ENCODE results near the gene SMIM5.

The SMIM5 gene

GRCh38 chr17:75649687-75650086 lies 16.5 kb downstream of the SMIM5 start:
- 95 to 96% methylated on average over 6 of the region's 6 CpGs for WGBS, 2 experiments
- Histone ChIP-seq H3K4me3 (ENCODE audit: insufficient read depth, low read depth, low read length) (no peak overlapping the region), H3K27ac (ENCODE audit: insufficient read depth, low read depth, low read length, poor library complexity, severe bottlenecking) (no peak overlapping the region), H3K4me1 (ENCODE audit: control insufficient read depth, insufficient read depth, low read length) (no peaks in the 10 kb centered on the region), H3K9me3 (ENCODE audit: control insufficient read depth, low read length) (no peaks in the 10 kb centered on the region), H3K36me3 (ENCODE audit: control insufficient read depth, insufficient read depth, low read length) (peaks cover 8% of the 10 kb centered on the region), H3K27me3 (ENCODE audit: control insufficient read depth, insufficient read depth, low read length, poor library complexity, severe bottlenecking) (no peaks in the 10 kb centered on the region)

DNA sequence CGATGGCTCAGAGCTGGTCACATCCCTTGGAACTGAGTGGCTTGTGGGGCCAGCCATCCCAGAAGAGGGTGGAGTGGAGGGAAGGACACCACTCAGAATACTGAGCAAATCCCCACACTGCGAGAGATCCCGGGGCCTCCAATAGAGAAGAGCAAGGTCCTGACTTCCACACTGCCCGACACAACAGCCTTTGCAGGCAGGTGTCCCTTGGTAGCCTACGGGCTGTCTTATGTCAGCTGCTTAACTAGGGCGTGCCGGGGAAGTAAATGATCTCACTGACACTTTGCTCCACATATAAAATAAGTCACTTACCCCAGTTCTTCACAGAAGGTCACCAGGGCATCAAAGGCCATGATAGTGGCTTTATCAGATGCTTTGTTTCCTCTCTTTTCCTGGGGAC lies 17.6 kb downstream of the SMIM5 start:
- Histone ChIP-seq H3K36me3 (ENCODE audit: control insufficient read depth, insufficient read depth, low read length) (peaks cover 11% of the 10 kb centered on the region), H3K9me3 (ENCODE audit: control insufficient read depth, low read length) (no peaks in the 10 kb centered on the region), H3K4me3 (ENCODE audit: insufficient read depth, low read depth, low read length) (no peak overlapping the region), H3K4me1 (ENCODE audit: control insufficient read depth, insufficient read depth, low read length) (no peaks in the 10 kb centered on the region), H3K27me3 (ENCODE audit: control insufficient read depth, insufficient read depth, low read length, poor library complexity, severe bottlenecking) (no peaks in the 10 kb centered on the region), H3K27ac (ENCODE audit: insufficient read depth, low read depth, low read length, poor library complexity, severe bottlenecking) (no peak overlapping the region)
- 96 to 97% methylated on average over 7 of the region's 7 CpGs for WGBS, 2 experiments

DNA sequence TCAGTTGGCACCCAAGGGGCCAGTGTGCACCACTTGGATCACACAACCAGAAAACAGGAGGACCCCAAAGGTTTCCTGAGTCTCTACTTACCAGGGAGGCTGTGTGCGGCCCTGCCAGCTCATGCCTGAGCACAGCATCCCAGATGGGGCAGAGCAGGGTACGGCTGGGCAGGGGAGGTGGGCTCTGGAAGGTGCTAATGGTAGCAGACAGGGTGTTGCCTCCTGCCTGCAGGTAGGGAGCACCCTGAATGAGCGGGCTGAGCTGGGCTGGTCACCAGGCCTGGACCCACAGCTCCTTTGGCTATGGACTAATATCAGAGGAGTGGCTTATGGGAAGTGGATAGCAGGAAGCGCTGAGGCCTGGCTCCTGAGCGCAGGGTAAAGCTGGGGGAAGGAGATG lies 19.1 kb downstream of the SMIM5 start:
- no peaks in the 10 kb centered on the region for H3K9me3 ChIP-seq (ENCODE audit: control insufficient read depth, low read length)
- H3K27ac ChIP-seq (ENCODE audit: insufficient read depth, low read depth, low read length, poor library complexity, severe bottlenecking): no peak overlapping the region
- WGBS, 2 experiments: 96 to 97% methylated on average over 5 of the region's 5 CpGs
- H3K36me3 ChIP-seq (ENCODE audit: control insufficient read depth, insufficient read depth, low read length): peaks cover 15% of the 10 kb centered on the region
- H3K4me3 ChIP-seq (ENCODE audit: insufficient read depth, low read depth, low read length): no peak overlapping the region
- no peaks in the 10 kb centered on the region for H3K4me1 ChIP-seq (ENCODE audit: control insufficient read depth, insufficient read depth, low read length)
- no peaks in the 10 kb centered on the region for H3K27me3 ChIP-seq (ENCODE audit: control insufficient read depth, insufficient read depth, low read length, poor library complexity, severe bottlenecking)

- H3K27ac ChIP-seq (ENCODE audit: insufficient read depth, low read depth, low read length, poor library complexity, severe bottlenecking): no peak overlapping the region
- no peak overlapping the region for H3K4me3 ChIP-seq (ENCODE audit: insufficient read depth, low read depth, low read length)
- no peaks in the 10 kb centered on the region for H3K4me1 ChIP-seq (ENCODE audit: control insufficient read depth, insufficient read depth, low read length)
- peaks cover 18% of the 10 kb centered on the region for H3K36me3 ChIP-seq (ENCODE audit: control insufficient read depth, insufficient read depth, low read length)
- 57 to 63% methylated on average over 5 of the region's 6 CpGs for WGBS, 2 experiments
- H3K27me3 ChIP-seq (ENCODE audit: control insufficient read depth, insufficient read depth, low read length, poor library complexity, severe bottlenecking): no peaks in the 10 kb centered on the region
- no peaks in the 10 kb centered on the region for H3K9me3 ChIP-seq (ENCODE audit: control insufficient read depth, low read length)
Measured at GRCh38 chr17:75652934-75653549, 19.8 kb downstream of the SMIM5 start.

- H3K4me3 ChIP-seq (ENCODE audit: insufficient read depth, low read depth, low read length): no peak overlapping the region
- H3K27ac ChIP-seq (ENCODE audit: insufficient read depth, low read depth, low read length, poor library complexity, severe bottlenecking): no peak overlapping the region
- H3K36me3 ChIP-seq (ENCODE audit: control insufficient read depth, insufficient read depth, low read length): peaks cover 18% of the 10 kb centered on the region
- no peaks in the 10 kb centered on the region for H3K4me1 ChIP-seq (ENCODE audit: control insufficient read depth, insufficient read depth, low read length)
- 93% methylated on average over 2 of the region's 2 CpGs for WGBS, 2 experiments
- no peaks in the 10 kb centered on the region for H3K9me3 ChIP-seq (ENCODE audit: control insufficient read depth, low read length)
- no peaks in the 10 kb centered on the region for H3K27me3 ChIP-seq (ENCODE audit: control insufficient read depth, insufficient read depth, low read length, poor library complexity, severe bottlenecking)
Measured at GRCh38 chr17:75654176-75654575, 20.9 kb downstream of the SMIM5 start.

DNA sequence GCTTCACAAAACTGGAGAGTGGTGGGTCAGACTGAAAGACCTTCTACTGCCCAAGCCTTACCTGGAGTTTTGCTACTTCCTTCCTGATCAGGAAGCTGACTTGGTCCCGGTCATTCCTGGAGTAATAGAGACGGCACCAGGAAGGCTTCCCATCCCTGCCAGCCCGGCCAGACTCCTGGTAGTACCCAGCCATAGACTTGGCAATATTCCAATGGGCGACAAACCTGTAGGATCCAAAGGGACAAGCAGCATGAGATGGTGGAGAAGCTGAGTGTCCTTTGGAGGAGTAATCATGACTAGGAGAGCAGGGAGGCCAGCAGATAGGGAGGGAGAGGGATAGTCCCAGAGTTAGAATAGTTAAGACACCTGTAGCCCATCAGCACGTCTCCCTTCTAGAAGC lies 25.0 kb downstream of the SMIM5 start:
- H3K27ac ChIP-seq (ENCODE audit: insufficient read depth, low read depth, low read length, poor library complexity, severe bottlenecking): no peak overlapping the region
- H3K4me1 ChIP-seq (ENCODE audit: control insufficient read depth, insufficient read depth, low read length): no peaks in the 10 kb centered on the region
- no peaks in the 10 kb centered on the region for H3K9me3 ChIP-seq (ENCODE audit: control insufficient read depth, low read length)
- no peaks in the 10 kb centered on the region for H3K27me3 ChIP-seq (ENCODE audit: control insufficient read depth, insufficient read depth, low read length, poor library complexity, severe bottlenecking)
- peaks cover 27% of the 10 kb centered on the region for H3K36me3 ChIP-seq (ENCODE audit: control insufficient read depth, insufficient read depth, low read length)
- no peak overlapping the region for H3K4me3 ChIP-seq (ENCODE audit: insufficient read depth, low read depth, low read length)
- 93 to 98% methylated on average over 5 of the region's 5 CpGs for WGBS, 2 experiments

DNA sequence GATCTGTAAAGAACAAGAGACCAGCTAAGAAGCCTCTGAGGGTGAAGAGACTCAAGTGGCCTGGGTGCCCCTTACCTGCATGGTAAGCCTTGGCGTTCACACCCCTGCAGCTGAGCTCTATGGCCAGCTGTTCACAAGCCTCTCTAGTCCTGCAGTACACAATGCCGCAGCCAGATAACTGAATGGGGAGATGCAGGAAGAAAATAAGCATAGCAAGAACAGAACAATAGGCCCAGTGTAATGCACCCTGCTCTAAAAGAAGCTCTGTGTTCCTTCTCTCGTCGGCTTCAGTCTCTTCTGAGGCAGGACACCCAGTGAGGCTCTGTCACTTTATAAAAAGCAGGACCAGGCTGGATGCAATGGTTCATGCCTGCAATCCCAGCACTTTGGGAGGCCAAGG lies 28.3 kb downstream of the SMIM5 start:
- H3K4me3 ChIP-seq (ENCODE audit: insufficient read depth, low read depth, low read length): no peak overlapping the region
- peaks cover 23% of the 10 kb centered on the region for H3K36me3 ChIP-seq (ENCODE audit: control insufficient read depth, insufficient read depth, low read length)
- WGBS, 2 experiments: 91 to 95% methylated on average over 4 of the region's 4 CpGs
- no peaks in the 10 kb centered on the region for H3K27me3 ChIP-seq (ENCODE audit: control insufficient read depth, insufficient read depth, low read length, poor library complexity, severe bottlenecking)
- no peaks in the 10 kb centered on the region for H3K4me1 ChIP-seq (ENCODE audit: control insufficient read depth, insufficient read depth, low read length)
- no peak overlapping the region for H3K27ac ChIP-seq (ENCODE audit: insufficient read depth, low read depth, low read length, poor library complexity, severe bottlenecking)
- no peaks in the 10 kb centered on the region for H3K9me3 ChIP-seq (ENCODE audit: control insufficient read depth, low read length)

GRCh38 chr17:75662511-75662910 lies 29.3 kb downstream of the SMIM5 start:
- 96 to 97% methylated on average over 9 of the region's 9 CpGs for WGBS, 2 experiments
- Histone ChIP-seq H3K4me1 (ENCODE audit: control insufficient read depth, insufficient read depth, low read length) (no peaks in the 10 kb centered on the region), H3K4me3 (ENCODE audit: insufficient read depth, low read depth, low read length) (no peak overlapping the region), H3K27ac (ENCODE audit: insufficient read depth, low read depth, low read length, poor library complexity, severe bottlenecking) (no peak overlapping the region), H3K27me3 (ENCODE audit: control insufficient read depth, insufficient read depth, low read length, poor library complexity, severe bottlenecking) (no peaks in the 10 kb centered on the region), H3K36me3 (ENCODE audit: control insufficient read depth, insufficient read depth, low read length) (peaks cover 17% of the 10 kb centered on the region), H3K9me3 (ENCODE audit: control insufficient read depth, low read length) (no peaks in the 10 kb centered on the region)

GRCh38 chr17:75664099-75664549 lies 30.9 kb downstream of the SMIM5 start:
- H3K4me3 ChIP-seq (ENCODE audit: insufficient read depth, low read depth, low read length): no peak overlapping the region
- H3K27ac ChIP-seq (ENCODE audit: insufficient read depth, low read depth, low read length, poor library complexity, severe bottlenecking): no peak overlapping the region
- no peaks in the 10 kb centered on the region for H3K4me1 ChIP-seq (ENCODE audit: control insufficient read depth, insufficient read depth, low read length)
- no peaks in the 10 kb centered on the region for H3K9me3 ChIP-seq (ENCODE audit: control insufficient read depth, low read length)
- 92 to 95% methylated on average over 1 of the region's 3 CpGs for WGBS, 2 experiments
- H3K27me3 ChIP-seq (ENCODE audit: control insufficient read depth, insufficient read depth, low read length, poor library complexity, severe bottlenecking): no peaks in the 10 kb centered on the region
- H3K36me3 ChIP-seq (ENCODE audit: control insufficient read depth, insufficient read depth, low read length): peaks cover 17% of the 10 kb centered on the region

- H3K27me3 ChIP-seq (ENCODE audit: control insufficient read depth, insufficient read depth, low read length, poor library complexity, severe bottlenecking): no peaks in the 10 kb centered on the region
- whole genome bisulfite sequencing, 2 experiments: 92 to 93% methylated on average over 10 of the region's 10 CpGs
- no peaks in the 10 kb centered on the region for H3K9me3 ChIP-seq (ENCODE audit: control insufficient read depth, low read length)
- no peaks in the 10 kb centered on the region for H3K4me1 ChIP-seq (ENCODE audit: control insufficient read depth, insufficient read depth, low read length)
- peak overlapping the region; percentile 85 for H3K4me3 ChIP-seq (ENCODE audit: insufficient read depth, low read depth, low read length)
- peaks cover 12% of the 10 kb centered on the region for H3K36me3 ChIP-seq (ENCODE audit: control insufficient read depth, insufficient read depth, low read length)
- no peak overlapping the region for H3K27ac ChIP-seq (ENCODE audit: insufficient read depth, low read depth, low read length, poor library complexity, severe bottlenecking)
Measured at GRCh38 chr17:75665981-75666380, 32.7 kb downstream of the SMIM5 start.

Data from ectodermal cell (in vitro differentiated cells).